Mesodermal cell (in vitro differentiated cells): ENCODE results near the gene PLXDC1.
A peak's percentile ranks its signal among the peaks of the same experiment; 100 is the strongest.

Experiments used
- H3K27ac ChIP-seq: 2 replicates; pipeline ENCODE4 v1.7.0; 2013; ENCODE audit warnings: mild to moderate bottlenecking, low read depth, low read length, moderate library complexity; ENCODE audit not compliant: severe bottlenecking
- H3K36me3 ChIP-seq: 2 replicates; pipeline ENCODE4 v1.7.1; 2013; ENCODE audit warnings: mild to moderate bottlenecking, low read length, moderate library complexity; ENCODE audit not compliant: control insufficient read depth, insufficient read depth
- H3K4me1 ChIP-seq: one replicate; pipeline ENCODE4 v1.7.1; 2013; ENCODE audit warnings: mild to moderate bottlenecking, low read length; ENCODE audit not compliant: insufficient read depth, control insufficient read depth, poor library complexity, severe bottlenecking
- H3K4me3 ChIP-seq: 2 replicates; pipeline ENCODE4 v1.7.0; 2013; ENCODE audit warnings: low read length, control low read depth, mild to moderate bottlenecking; ENCODE audit not compliant: insufficient read depth, poor library complexity, severe bottlenecking; ENCODE audit errors: extremely low read depth
- H3K9me3 ChIP-seq: 2 replicates; pipeline ENCODE4 v1.7.1; 2013; ENCODE audit warnings: mild to moderate bottlenecking, low read length, moderate library complexity; ENCODE audit not compliant: control insufficient read depth
- WGBS, 2 experiments: methylation state at CpG; one replicate each; pipeline ENCODE4 v1.1.5; 2013; ENCODE audit warnings: missing lambda C conversion rate in 2 of 2; ENCODE audit not compliant: insufficient coverage in 2 of 2; 5-methylcytosine and 5-hydroxymethylcytosine counted together

The PLXDC1 gene

DNA sequence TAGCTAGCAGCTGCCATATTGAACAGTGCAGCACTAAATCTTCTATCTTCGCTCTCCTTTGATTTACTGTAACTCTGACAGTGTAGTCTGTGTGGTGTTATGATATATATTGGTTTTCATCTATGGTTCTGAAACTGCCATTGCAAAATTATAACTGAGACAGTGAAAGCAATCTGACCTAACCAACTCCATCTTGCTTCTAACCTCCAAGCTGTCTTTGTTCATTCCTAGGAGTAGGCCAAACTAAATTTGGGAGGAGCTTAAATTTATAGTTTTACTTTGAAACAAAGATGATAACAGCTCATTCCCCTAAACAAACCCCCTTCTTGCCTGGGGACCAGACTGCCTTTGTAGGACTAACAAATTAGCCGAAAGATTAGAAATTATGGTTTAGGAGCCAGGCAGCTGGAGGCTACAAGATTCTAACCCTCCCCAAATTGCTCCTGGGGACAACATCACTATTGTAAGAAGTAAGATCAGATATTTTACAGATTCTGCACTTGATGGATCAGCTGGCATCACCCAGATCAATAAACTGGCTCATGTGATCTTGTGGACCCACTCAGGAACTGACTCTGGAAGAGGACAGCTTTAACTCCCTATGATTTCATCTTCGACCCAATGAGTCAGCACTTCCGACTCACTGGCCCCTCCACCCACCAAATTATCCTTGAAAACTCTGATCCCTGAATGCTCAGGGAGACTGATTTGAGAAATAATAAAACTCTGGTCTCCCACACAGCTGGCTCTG, 137.2 kb downstream of the PLXDC1 start:
- Histone ChIP-seq H3K4me1 (peaks cover 23% of the 10 kb centered on the region), H3K36me3 (no peaks in the 10 kb centered on the region), H3K4me3 (no peak overlapping the region), H3K9me3 (no peaks in the 10 kb centered on the region), H3K27ac (peak overlapping the region; percentile 59)
- 90% methylated on average over 2 of the region's 4 CpGs; no CpG with 5 or more reads in 1 of the 2 experiments for WGBS, 2 experiments
